ENCODE data around the gene ANKRD52.

ANKRD52 gene

DNA sequence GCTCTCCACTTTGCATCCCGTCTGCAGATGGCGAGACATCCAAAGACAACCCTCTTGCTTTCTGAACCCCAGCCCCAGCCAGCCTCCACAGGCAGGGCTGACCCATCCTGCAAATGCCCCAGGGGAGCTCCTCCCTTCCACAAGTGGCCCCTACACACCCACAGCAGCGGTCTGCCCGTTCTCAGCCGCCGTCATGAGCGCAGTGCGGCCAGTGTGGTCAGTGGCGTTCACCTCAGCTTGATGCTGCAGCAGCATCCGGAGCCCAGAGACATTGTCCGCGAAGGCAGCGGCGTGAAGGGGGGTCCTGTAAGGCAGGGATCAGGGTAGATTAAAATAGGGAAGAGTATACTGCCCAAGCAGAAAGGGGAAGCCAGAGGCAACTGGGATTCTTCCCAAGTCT, 13.7 kb downstream of the ANKRD52 start:
- Histone ChIP-seq H3K4me1 (no peaks in the 10 kb centered on the region), H3K79me2 (peaks cover 6% of the 10 kb centered on the region), H3K4me2 (ENCODE audit: low read length) (no peak overlapping the region), H3K9me3 (ENCODE audit: control insufficient read depth, low read length) (no peaks in the 10 kb centered on the region), H3K9ac (no peak overlapping the region), H3K27me3 (ENCODE audit: control insufficient read depth, insufficient read depth, low read length) (no peaks in the 10 kb centered on the region), H3K4me3 (ENCODE audit: low read depth, low read length) (no peak overlapping the region), H3K36me3 (ENCODE audit: control insufficient read depth, insufficient read depth, low read length) (no peaks in the 10 kb centered on the region), H2AFZ (no peak overlapping the region), H3K27ac (no peak overlapping the region)
- TF ChIP-seq, protein P1, sequence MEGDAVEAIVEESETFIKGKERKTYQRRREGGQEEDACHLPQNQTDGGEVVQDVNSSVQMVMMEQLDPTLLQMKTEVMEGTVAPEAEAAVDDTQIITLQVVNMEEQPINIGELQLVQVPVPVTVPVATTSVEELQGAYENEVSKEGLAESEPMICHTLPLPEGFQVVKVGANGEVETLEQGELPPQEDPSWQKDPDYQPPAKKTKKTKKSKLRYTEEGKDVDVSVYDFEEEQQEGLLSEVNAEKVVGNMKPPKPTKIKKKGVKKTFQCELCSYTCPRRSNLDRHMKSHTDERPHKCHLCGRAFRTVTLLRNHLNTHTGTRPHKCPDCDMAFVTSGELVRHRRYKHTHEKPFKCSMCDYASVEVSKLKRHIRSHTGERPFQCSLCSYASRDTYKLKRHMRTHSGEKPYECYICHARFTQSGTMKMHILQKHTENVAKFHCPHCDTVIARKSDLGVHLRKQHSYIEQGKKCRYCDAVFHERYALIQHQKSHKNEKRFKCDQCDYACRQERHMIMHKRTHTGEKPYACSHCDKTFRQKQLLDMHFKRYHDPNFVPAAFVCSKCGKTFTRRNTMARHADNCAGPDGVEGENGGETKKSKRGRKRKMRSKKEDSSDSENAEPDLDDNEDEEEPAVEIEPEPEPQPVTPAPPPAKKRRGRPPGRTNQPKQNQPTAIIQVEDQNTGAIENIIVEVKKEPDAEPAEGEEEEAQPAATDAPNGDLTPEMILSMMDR (IDR thresholded peaks at IDR 0.05): no peak

DNA sequence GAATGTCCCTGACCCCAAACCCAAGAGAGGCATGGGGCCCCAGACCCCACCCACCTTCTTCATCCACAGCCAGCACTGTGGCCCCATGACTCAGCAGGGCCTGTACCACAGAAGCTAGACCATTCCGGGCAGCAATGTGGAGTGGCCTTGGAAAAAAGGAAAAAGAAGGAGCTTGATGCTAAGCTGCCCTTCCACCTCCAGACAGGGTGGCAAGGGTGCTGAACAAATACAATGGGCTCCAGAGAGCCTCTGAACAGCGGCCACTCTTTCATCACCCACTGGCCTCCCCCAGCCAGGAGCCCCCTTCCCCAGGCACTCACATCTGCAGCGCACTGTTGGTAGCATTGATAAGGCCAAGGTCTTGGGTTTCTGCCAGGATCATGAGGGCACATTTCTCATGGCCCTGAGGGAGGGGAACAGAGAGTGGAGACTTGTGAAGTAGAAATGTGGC, 14.4 kb downstream of the ANKRD52 start:
- Histone ChIP-seq H3K79me2 (peaks cover 3% of the 10 kb centered on the region), H2AFZ (no peak overlapping the region), H3K4me2 (ENCODE audit: low read length) (no peak overlapping the region), H3K4me1 (no peaks in the 10 kb centered on the region), H3K9ac (no peak overlapping the region), H3K27ac (no peak overlapping the region), H3K9me3 (ENCODE audit: control insufficient read depth, low read length) (no peaks in the 10 kb centered on the region), H3K27me3 (ENCODE audit: control insufficient read depth, insufficient read depth, low read length) (no peaks in the 10 kb centered on the region), H3K4me3 (ENCODE audit: low read depth, low read length) (no peak overlapping the region), H3K36me3 (ENCODE audit: control insufficient read depth, insufficient read depth, low read length) (no peaks in the 10 kb centered on the region)
- TF ChIP-seq, protein P1 (IDR thresholded peaks at IDR 0.05): no peak

DNA sequence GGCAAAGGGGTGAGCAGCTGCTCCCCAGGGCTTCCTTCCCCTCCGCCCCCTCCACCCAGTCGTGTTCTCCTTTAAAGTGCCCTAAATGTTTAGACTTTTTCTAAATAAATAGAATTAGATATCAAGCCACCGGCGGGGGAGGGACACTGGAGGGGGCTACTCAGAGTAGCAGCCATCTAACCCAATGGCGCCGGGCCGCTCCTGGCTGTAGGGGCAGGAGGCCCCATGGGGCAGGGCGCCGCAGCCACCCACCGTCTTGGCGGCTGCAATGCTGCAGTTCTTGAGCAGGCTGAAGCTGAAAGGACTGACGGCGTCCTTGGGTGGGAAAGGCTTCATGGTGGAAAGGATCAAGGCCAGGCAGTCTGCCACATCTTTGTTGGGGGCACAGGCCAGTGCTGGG, 15.2 kb downstream of the ANKRD52 start:
- TF ChIP-seq, protein P1 (IDR thresholded peaks at IDR 0.05): no peak
- no peaks in the 10 kb centered on the region for H3K36me3 ChIP-seq (ENCODE audit: control insufficient read depth, insufficient read depth, low read length)
- no peaks in the 10 kb centered on the region for H3K9me3 ChIP-seq (ENCODE audit: control insufficient read depth, low read length)
- no peak overlapping the region for H3K27ac ChIP-seq
- no peak overlapping the region for H2AFZ ChIP-seq
- no peaks in the 10 kb centered on the region for H3K79me2 ChIP-seq
- H3K9ac ChIP-seq: no peak overlapping the region
- no peak overlapping the region for H3K4me3 ChIP-seq (ENCODE audit: low read depth, low read length)
- no peaks in the 10 kb centered on the region for H3K27me3 ChIP-seq (ENCODE audit: control insufficient read depth, insufficient read depth, low read length)
- H3K4me2 ChIP-seq (ENCODE audit: low read length): no peak overlapping the region
- H3K4me1 ChIP-seq: no peaks in the 10 kb centered on the region

DNA sequence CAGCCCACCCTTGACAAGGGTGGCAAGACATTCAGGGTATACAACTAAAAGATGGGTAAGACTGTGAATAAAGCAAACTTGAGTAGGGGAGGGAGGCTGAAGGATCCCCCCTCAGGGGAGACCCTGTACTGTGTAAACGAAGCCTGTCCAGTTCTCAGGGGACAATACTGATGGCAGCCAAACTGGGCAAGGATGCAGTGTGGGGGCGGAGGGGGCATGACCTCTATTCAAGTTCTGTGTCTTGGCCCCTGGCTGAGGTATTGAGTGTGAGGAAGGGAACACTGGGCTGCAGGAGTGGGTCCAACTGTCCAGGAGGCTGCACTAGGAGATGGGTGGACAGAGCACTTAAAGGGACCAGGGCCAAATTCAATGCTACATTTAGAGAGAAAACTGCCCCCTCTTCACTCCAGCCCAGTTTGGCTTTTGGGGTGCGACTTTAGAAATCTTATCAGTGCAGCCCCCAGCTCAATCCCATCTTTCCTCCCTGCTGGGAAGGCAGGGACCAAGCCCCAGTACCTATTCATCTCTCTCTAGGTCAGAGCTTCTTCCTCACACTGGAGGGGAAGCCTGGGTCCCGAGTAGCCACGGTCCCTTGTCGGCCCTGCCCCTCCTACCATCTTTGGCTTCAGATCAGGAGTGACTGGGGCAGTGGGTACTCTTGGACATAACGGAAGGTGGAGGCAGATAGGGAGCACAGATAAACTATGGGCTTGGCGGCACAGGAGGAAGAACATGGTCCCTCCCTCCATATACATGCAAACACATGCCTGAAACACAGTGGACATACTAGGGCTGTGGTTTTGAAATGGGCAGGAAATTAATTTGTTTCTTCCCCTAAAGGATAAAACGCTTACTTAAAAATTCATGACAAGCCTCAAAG, 16.5 kb downstream of the ANKRD52 start:
- Histone ChIP-seq H3K36me3 (ENCODE audit: control insufficient read depth, insufficient read depth, low read length) (no peaks in the 10 kb centered on the region), H3K9ac (no peak overlapping the region), H3K27ac (no peak overlapping the region), H3K27me3 (ENCODE audit: control insufficient read depth, insufficient read depth, low read length) (no peaks in the 10 kb centered on the region), H2AFZ (no peak overlapping the region), H3K79me2 (no peaks in the 10 kb centered on the region), H3K4me3 (ENCODE audit: low read depth, low read length) (no peak overlapping the region), H3K9me3 (ENCODE audit: control insufficient read depth, low read length) (no peaks in the 10 kb centered on the region), H3K4me1 (no peaks in the 10 kb centered on the region), H3K4me2 (ENCODE audit: low read length) (no peak overlapping the region)
- TF ChIP-seq, protein P1 (IDR thresholded peaks at IDR 0.05): no peak

DNA sequence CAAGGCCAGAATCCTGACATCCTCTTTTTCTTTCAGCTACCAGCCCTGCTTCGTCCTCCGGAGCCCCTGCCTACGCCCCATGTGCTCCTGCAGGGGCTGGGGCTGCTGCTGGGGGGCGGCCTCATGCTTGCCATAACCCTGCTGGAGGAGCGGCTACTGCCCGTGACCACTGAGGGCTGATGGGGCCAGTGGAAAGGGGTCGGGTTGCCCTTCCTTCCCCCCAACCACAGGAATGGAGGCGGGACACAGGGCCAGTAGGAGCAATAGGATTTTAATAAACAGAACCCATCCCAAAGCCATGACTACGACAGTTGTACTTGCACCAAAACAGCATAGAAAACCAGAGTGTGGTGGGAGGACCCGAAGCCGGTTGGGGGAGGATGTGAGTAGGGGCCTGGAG, 20.6 kb downstream of the ANKRD52 start:
- Histone ChIP-seq H2AFZ (no peak overlapping the region), H3K27me3 (ENCODE audit: control insufficient read depth, insufficient read depth, low read length) (no peaks in the 10 kb centered on the region), H3K79me2 (no peaks in the 10 kb centered on the region), H3K27ac (no peak overlapping the region), H3K36me3 (ENCODE audit: control insufficient read depth, insufficient read depth, low read length) (no peaks in the 10 kb centered on the region), H3K9ac (no peak overlapping the region), H3K4me3 (ENCODE audit: low read depth, low read length) (no peak overlapping the region), H3K4me1 (no peaks in the 10 kb centered on the region), H3K4me2 (ENCODE audit: low read length) (no peak overlapping the region), H3K9me3 (ENCODE audit: control insufficient read depth, low read length) (no peaks in the 10 kb centered on the region)
- TF ChIP-seq, protein P1 (IDR thresholded peaks at IDR 0.05): no peak

All from parathyroid adenoma (tissue), 2 donors.